ENCODE data around the gene HELLS.

- TF ChIP-seq CTCF (IDR thresholded peaks at IDR 0.05; ENCODE audit: extremely low read depth in 1 of 2, insufficient read depth in 1 of 2, low read depth in 1 of 2, low read length in 2 of 2) (no peak), POLR2A (IDR thresholded peaks at IDR 0.05; ENCODE audit: low read depth, low read length) (no peak), MAX (IDR thresholded peaks at IDR 0.05; ENCODE audit: insufficient read depth, insufficient read length) (no peak), EZH2 (IDR thresholded peaks at IDR 0.05; ENCODE audit: borderline replicate concordance, low read depth, low read length, severe bottlenecking) (no peak), JUN (IDR thresholded peaks at IDR 0.05; ENCODE audit: borderline replicate concordance, insufficient read depth, insufficient read length, low read depth) (no peak)
These were observed 98.8 kb downstream of the HELLS start for GRCh38 chr10:94644352-94644751.

Measured in endothelial cell of umbilical vein (primary cell).